H9 (cell line): Measurements from ENCODE around the gene NCCRP1. TPM values are rescaled to one million over a fixed set of nuclear protein-coding genes. Genes with fewer than 3 reads are reported as not detected.

Experiments used
- DNase-seq: peaks from one replicate; pipeline ENCODE4 v3.0.0-alpha.2; 2017
- H2AFZ ChIP-seq: one replicate; pipeline ENCODE4 v1.6.1; 2013; ENCODE audit warnings: mild to moderate bottlenecking, low read length, control low read depth, moderate library complexity
- H2AK5ac ChIP-seq: 2 replicates; pipeline ENCODE4 v1.6.1; 2013; ENCODE audit warnings: low read length, control low read depth, mixed read lengths; ENCODE audit not compliant: insufficient read length
- H2BK120ac ChIP-seq: one replicate; pipeline ENCODE4 v1.6.1; 2013; ENCODE audit warnings: low read depth, mild to moderate bottlenecking, low read length, control low read depth, inconsistent platforms; ENCODE audit not compliant: poor library complexity, severe bottlenecking
- H2BK12ac ChIP-seq: 2 replicates; pipeline ENCODE4 v1.6.1; 2013; ENCODE audit warnings: low read length, control low read depth, mixed read lengths, low read depth; ENCODE audit not compliant: insufficient read length
- H2BK15ac ChIP-seq: 2 replicates; pipeline ENCODE4 v1.6.1; 2013; ENCODE audit warnings: low read depth, low read length, control low read depth
- H2BK20ac ChIP-seq: one replicate; pipeline ENCODE4 v1.6.1; 2013; ENCODE audit warnings: low read depth, mild to moderate bottlenecking, low read length, control low read depth, inconsistent platforms; ENCODE audit not compliant: poor library complexity, severe bottlenecking
- H2BK5ac ChIP-seq: 2 replicates; pipeline ENCODE4 v1.6.1; 2013; ENCODE audit warnings: low read length, control low read depth, mixed read lengths; ENCODE audit not compliant: insufficient read length
- H3K14ac ChIP-seq: 2 replicates; pipeline ENCODE4 v1.6.1; 2013; ENCODE audit warnings: low read length, control low read depth; ENCODE audit not compliant: insufficient read depth
- H3K18ac ChIP-seq: 2 replicates; pipeline ENCODE4 v1.6.1; 2013; ENCODE audit warnings: low read depth, mild to moderate bottlenecking, mixed read lengths, low read length, control low read depth; ENCODE audit not compliant: insufficient read length
- H3K23ac ChIP-seq: 2 replicates; pipeline ENCODE4 v1.6.1; 2013; ENCODE audit warnings: low read length, control low read depth, mixed read lengths, low read depth; ENCODE audit not compliant: insufficient read length
- H3K23me2 ChIP-seq: 2 replicates; pipeline ENCODE4 v1.6.1; 2013; ENCODE audit warnings: low read depth, mild to moderate bottlenecking, mixed read lengths, low read length, control low read depth; ENCODE audit not compliant: insufficient read length, poor library complexity, severe bottlenecking
- H3K27ac ChIP-seq: 2 replicates; pipeline ENCODE4 v1.5.1; 2013; ENCODE audit warnings: low read length, control low read depth, mixed read lengths, low read depth; ENCODE audit not compliant: insufficient read length
- H3K27me3 ChIP-seq: 2 replicates; pipeline ENCODE4 v1.6.1; 2013; ENCODE audit warnings: low read length, control low read depth, inconsistent platforms; ENCODE audit not compliant: insufficient read depth
- H3K4ac ChIP-seq: 2 replicates; pipeline ENCODE4 v1.6.1; 2013; ENCODE audit warnings: low read depth, mild to moderate bottlenecking, control low read depth, inconsistent platforms, low read length, moderate library complexity
- H3K4me1 ChIP-seq: 2 replicates; pipeline ENCODE4 v1.6.1; 2013; ENCODE audit warnings: low read length, control low read depth, inconsistent platforms; ENCODE audit not compliant: insufficient read depth
- H3K4me2 ChIP-seq: 2 replicates; pipeline ENCODE4 v1.6.1; 2013; ENCODE audit warnings: low read length, control low read depth, mixed read lengths; ENCODE audit not compliant: insufficient read length, insufficient read depth
- H3K56ac ChIP-seq: 2 replicates; pipeline ENCODE4 v1.6.1; 2013; ENCODE audit warnings: low read depth, mild to moderate bottlenecking, mixed read lengths, low read length, control low read depth; ENCODE audit not compliant: insufficient read length
- H3K79me1 ChIP-seq: 2 replicates; pipeline ENCODE4 v1.6.1; 2013; ENCODE audit warnings: low read depth, mild to moderate bottlenecking, moderate library complexity, low read length, control low read depth, inconsistent platforms; ENCODE audit not compliant: insufficient read depth, poor library complexity, severe bottlenecking
- H3K79me2 ChIP-seq: 2 replicates; pipeline ENCODE4 v1.6.1; 2013; ENCODE audit warnings: low read length, control low read depth, inconsistent platforms; ENCODE audit not compliant: insufficient read depth
- H3K9ac ChIP-seq: 2 replicates; pipeline ENCODE4 v1.6.1; 2013; ENCODE audit warnings: low read length, control low read depth, mixed read lengths; ENCODE audit not compliant: insufficient read length; ENCODE audit errors: extremely low read depth
- H3K9me3 ChIP-seq: one replicate; pipeline ENCODE4 v1.6.1; 2013; ENCODE audit warnings: low read depth, low read length, inconsistent platforms; ENCODE audit not compliant: control insufficient read depth
- H3T11ph ChIP-seq: one replicate; pipeline ENCODE4 v1.6.1; 2013; ENCODE audit warnings: mild to moderate bottlenecking, low read length, control low read depth, inconsistent platforms
- H4K20me1 ChIP-seq: one replicate; pipeline ENCODE4 v1.6.1; 2013; ENCODE audit not compliant: control insufficient read depth, insufficient read length, insufficient read depth
- H4K5ac ChIP-seq: 2 replicates; pipeline ENCODE4 v1.6.1; 2013; ENCODE audit warnings: low read depth, mild to moderate bottlenecking, mixed read lengths, low read length, control low read depth; ENCODE audit not compliant: insufficient read length
- H4K8ac ChIP-seq: replicated peaks from 2 replicates; pipeline ENCODE4 v1.6.1; 2013; ENCODE audit warnings: low read length, control low read depth, mixed read lengths, low read depth; ENCODE audit not compliant: insufficient read length
- H4K91ac ChIP-seq: 2 replicates; pipeline ENCODE4 v1.6.1; 2013; ENCODE audit warnings: low read depth, mild to moderate bottlenecking, moderate library complexity, mixed read lengths, low read length, control low read depth; ENCODE audit not compliant: insufficient read length
- H3K27ac Mint-ChIP-seq, 3 experiments: 2 replicates in 2 of 3; 3 replicates in 1 of 3; pipeline ENCODE4 v1.8.0; 2020 to 2021; ENCODE audit warnings: mixed read lengths in 3 of 3, mild to moderate bottlenecking in 1 of 3, moderate library complexity in 1 of 3
- H3K27me3 Mint-ChIP-seq: 2 replicates; pipeline ENCODE4 v1.8.0; 2021; ENCODE audit warnings: low read depth, mild to moderate bottlenecking, moderate library complexity, mixed read lengths
- H3K36me3 Mint-ChIP-seq, 3 experiments: 2 replicates in 2 of 3; 3 replicates in 1 of 3; pipeline ENCODE4 v1.8.0; 2020 to 2021; ENCODE audit warnings: low read depth in 3 of 3, mixed read lengths in 3 of 3; ENCODE audit not compliant: insufficient read depth in 1 of 3
- H3K4me1 Mint-ChIP-seq, 2 experiments: 2 replicates each; pipeline ENCODE4 v1.8.0; 2020; ENCODE audit warnings: mixed read lengths in 2 of 2
- H3K4me3 Mint-ChIP-seq, 2 experiments: 2 replicates in 1 of 2; 3 replicates in 1 of 2; pipeline ENCODE4 v1.8.0; 2020 to 2021; ENCODE audit warnings: mild to moderate bottlenecking in 2 of 2, mixed read lengths in 2 of 2, moderate library complexity in 1 of 2
- H3K9me3 Mint-ChIP-seq, 2 experiments: 2 replicates in 1 of 2; 3 replicates in 1 of 2; pipeline ENCODE4 v1.8.0; 2020; ENCODE audit warnings: mild to moderate bottlenecking in 2 of 2, mixed read lengths in 2 of 2, moderate library complexity in 1 of 2
- CTCF ChIP-seq: fragments of 200-600 bp; sonication (generic); conservative IDR thresholded peaks from 3 replicates; pipeline ENCODE4 v1.8.0; 2021; ENCODE audit warnings: antibody characterized with exemption, mild to moderate bottlenecking
- WGBS: extraction: QIAGEN DNeasy Blood & Tissue Kit; methylation state at CpG from one replicate; pipeline ENCODE4 v1.1.7; 2013; ENCODE audit warnings: missing lambda C conversion rate, low lambda C conversion rate, mixed read lengths; ENCODE audit not compliant: insufficient read length; ENCODE audit errors: extremely low coverage; 5-methylcytosine and 5-hydroxymethylcytosine counted together
- total RNA-seq: library from RNA; stranded (reverse); gene quantifications from 2 replicates; pipeline ENCODE4 v1.2.1, GENCODE V29; 2021

The NCCRP1 gene
- total RNA-seq, 1 experiment from 2014 or later, result 1.9 TPM

DNA sequence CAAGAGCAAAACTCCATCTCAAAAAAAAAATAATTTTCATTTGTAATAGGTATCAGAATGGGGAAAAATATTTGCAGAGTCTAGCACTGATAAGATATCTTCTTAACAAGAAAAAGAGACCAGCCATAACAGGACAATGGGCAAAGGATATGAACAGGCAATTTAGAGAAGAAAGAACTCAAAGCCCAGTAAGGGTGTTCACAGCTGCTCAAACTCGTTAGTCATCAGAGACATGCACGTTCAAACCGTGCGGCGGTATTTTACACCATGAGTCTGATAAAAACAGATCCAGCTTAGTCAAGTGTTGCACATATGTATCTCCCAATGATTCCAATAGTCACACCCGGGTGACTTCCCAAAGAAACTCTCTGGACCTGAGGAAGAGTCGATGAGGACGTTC is 13.7 kb upstream of the NCCRP1 start:
- WGBS, result no CpG with 5 or more reads among the region's 8 CpGs
- no peak overlapping the region for H3K14ac ChIP-seq
- H3K27ac Mint-ChIP-seq, result no peak overlapping the region

More for the DNA sequence above, 13.7 kb upstream of the NCCRP1 start:
- no peak overlapping the region for H2BK20ac ChIP-seq
- no peak overlapping the region for H3K9ac ChIP-seq
- Mint-ChIP-seq H3K36me3 (peaks cover under 1 to 24% (median 16%) of the 10 kb centered on the region in 3 experiments; a peak in 6 of 7 replicates), H3K4me1 (peaks cover 2 to 13% of the 10 kb centered on the region in 2 experiments; a peak in 2 of 4 replicates), H3K9me3 (no peaks in the 10 kb centered on the region), H3K27me3 (peaks cover 2% of the 10 kb centered on the region), H3K4me3 (no peak overlapping the region)
- no peaks in the 10 kb centered on the region for H3K4me1 ChIP-seq
- no peak overlapping the region for H2BK12ac ChIP-seq
- no peak overlapping the region for H2BK15ac ChIP-seq
- no peaks in the 10 kb centered on the region for H3K9me3 ChIP-seq
- no peaks in the 10 kb centered on the region for H4K20me1 ChIP-seq
- no peak overlapping the region for H3K23ac ChIP-seq
- H4K8ac ChIP-seq, result no peak overlapping the region
- no peak overlapping the region for H3K56ac ChIP-seq
- no peak overlapping the region for H3K27ac ChIP-seq
- no peak overlapping the region for H2BK120ac ChIP-seq
- H4K91ac ChIP-seq, result no peak overlapping the region
- H3K27me3 ChIP-seq, result no peaks in the 10 kb centered on the region
- H3K23me2 ChIP-seq, result no peaks in the 10 kb centered on the region
- no peaks in the 10 kb centered on the region for H3K79me2 ChIP-seq
- H3K18ac ChIP-seq, result no peak overlapping the region
- H3T11ph ChIP-seq, result no peak overlapping the region
- no peak for TF ChIP-seq CTCF
- no peak overlapping the region for H4K5ac ChIP-seq
- no peak overlapping the region for H2AFZ ChIP-seq
- H3K79me1 ChIP-seq, result no peaks in the 10 kb centered on the region
- H3K4ac ChIP-seq, result no peak overlapping the region
- no peak overlapping the region for H2BK5ac ChIP-seq
- no peak overlapping the region for H2AK5ac ChIP-seq
- no peak for DNase-seq
- H3K4me2 ChIP-seq, result no peak overlapping the region
